GM23338 (cell line): ENCODE results near the gene POLE4. TPM values are rescaled to one million over a fixed set of nuclear protein-coding genes. Genes with fewer than 3 reads are reported as not detected.

Experiments
- ATAC-seq: fragments of 200-7000 bp; cut with Tn5 transposase; 3 replicates; pipeline ENCODE4 v1.9.1; 2020
- DNase-seq: peaks from one replicate; pipeline ENCODE4 v3.0.0-alpha.2; 2015; ENCODE audit warnings: low spot score
- H2AFZ ChIP-seq: fragments of 200-600 bp; sonication (generic); 2 replicates; pipeline ENCODE4 v1.8.0; 2016; ENCODE audit warnings: antibody characterized with exemption, mild to moderate bottlenecking, moderate library complexity
- H3F3A ChIP-seq: fragments of 200-600 bp; sonication (generic); replicated peaks from 2 replicates; pipeline ENCODE4 v1.8.0; 2017; ENCODE audit warnings: antibody characterized with exemption, mixed run types, low read depth
- H3K27ac ChIP-seq: fragments of 200-600 bp; sonication (generic); 2 replicates; pipeline ENCODE4 v1.6.1; 2016; ENCODE audit warnings: low read depth
- H3K27me3 ChIP-seq: fragments of 200-600 bp; sonication (generic); 2 replicates; pipeline ENCODE4 v1.8.0; 2016; ENCODE audit warnings: mild to moderate bottlenecking, mixed run types, moderate library complexity; ENCODE audit not compliant: insufficient read depth
- H3K36me3 ChIP-seq: fragments of 200-600 bp; sonication (generic); 2 replicates; pipeline ENCODE4 v1.8.0; 2016; ENCODE audit warnings: mild to moderate bottlenecking; ENCODE audit not compliant: insufficient read depth
- H3K4me1 ChIP-seq: fragments of 200-600 bp; sonication (generic); 2 replicates; pipeline ENCODE4 v1.8.0; 2016; ENCODE audit warnings: mild to moderate bottlenecking, moderate library complexity; ENCODE audit not compliant: insufficient read depth
- H3K4me2 ChIP-seq: fragments of 200-600 bp; sonication (generic); 2 replicates; pipeline ENCODE4 v1.7.1; 2017; ENCODE audit warnings: mixed run types
- H3K4me3 ChIP-seq: fragments of 200-600 bp; sonication (generic); 2 replicates; pipeline ENCODE4 v1.6.1; 2016; ENCODE audit warnings: mixed run types
- H3K79me2 ChIP-seq: fragments of 200-600 bp; sonication (generic); replicated peaks from 2 replicates; pipeline ENCODE4 v1.8.0; 2017; ENCODE audit warnings: mild to moderate bottlenecking; ENCODE audit not compliant: insufficient read depth
- H3K9me2 ChIP-seq: fragments of 200-600 bp; sonication (generic); 2 replicates; pipeline ENCODE4 v1.8.0; 2017; ENCODE audit not compliant: insufficient read depth
- H4K20me1 ChIP-seq: fragments of 200-600 bp; sonication (generic); replicated peaks from 2 replicates; pipeline ENCODE4 v1.8.0; 2017; ENCODE audit warnings: mild to moderate bottlenecking; ENCODE audit not compliant: insufficient read depth
- H3K27ac Mint-ChIP-seq: 2 replicates; pipeline ENCODE4 v1.8.0; 2020; ENCODE audit warnings: inconsistent platforms, mild to moderate bottlenecking, moderate library complexity, mixed read lengths
- H3K27me3 Mint-ChIP-seq: 3 replicates; pipeline ENCODE4 v1.8.0; 2022; ENCODE audit warnings: low read depth, mild to moderate bottlenecking, moderate library complexity, mixed read lengths, inconsistent platforms; ENCODE audit not compliant: insufficient read depth, poor library complexity
- H3K36me3 Mint-ChIP-seq: 3 replicates; pipeline ENCODE4 v1.8.0; 2021; ENCODE audit warnings: low read depth, mild to moderate bottlenecking, inconsistent platforms, moderate library complexity, mixed read lengths
- H3K4me1 Mint-ChIP-seq: 3 replicates; pipeline ENCODE4 v1.8.0; 2020; ENCODE audit warnings: mild to moderate bottlenecking, inconsistent platforms, mixed read lengths
- H3K4me3 Mint-ChIP-seq: 3 replicates; pipeline ENCODE4 v1.8.0; 2021; ENCODE audit warnings: moderate library complexity, mild to moderate bottlenecking, inconsistent platforms, mixed read lengths
- H3K9me3 Mint-ChIP-seq: 3 replicates; pipeline ENCODE4 v1.8.0; 2020; ENCODE audit warnings: moderate library complexity, mild to moderate bottlenecking, inconsistent platforms, mixed read lengths
- CREB1 ChIP-seq: fragments of 250-450 bp; sonication (Bioruptor Pico); IDR thresholded peaks from 2 replicates; pipeline ENCODE4 v1.5.0; 2020; ENCODE audit warnings: low read depth, mild to moderate bottlenecking, moderate library complexity
- CTCF ChIP-seq, 2 experiments: fragments of 200-600 bp in 1 of 2; sonication (generic) in 1 of 2; conservative IDR thresholded peaks; 2 replicates each; pipeline versions ENCODE4 v1.5.1 to v1.6.1; 2016 to 2017; ENCODE audit warnings: antibody characterized with exemption in 2 of 2, low read depth in 2 of 2, mild to moderate bottlenecking in 2 of 2, moderate library complexity in 1 of 2
- EZH2 ChIP-seq: fragments of 200-600 bp; sonication (generic); IDR thresholded peaks from one replicate; pipeline ENCODE4 v1.8.0; 2017; ENCODE audit warnings: antibody characterized with exemption, mild to moderate bottlenecking, low read depth; ENCODE audit not compliant: unreplicated experiment
- JUNB ChIP-seq: IDR thresholded peaks from one replicate; pipeline ENCODE4 v1.6.1; 2016; ENCODE audit warnings: antibody characterized with exemption; ENCODE audit not compliant: unreplicated experiment
- STAT1 ChIP-seq: IDR thresholded peaks from one replicate; pipeline ENCODE4 v1.6.1; 2016; ENCODE audit warnings: antibody characterized with exemption; ENCODE audit not compliant: unreplicated experiment
- ZNF114 ChIP-seq: fragments of 250-450 bp; sonication (Bioruptor Pico); IDR thresholded peaks from 2 replicates; pipeline ENCODE4 v1.5.0; 2020; ENCODE audit warnings: mild to moderate bottlenecking, moderate library complexity
- ZNF331 ChIP-seq: fragments of 250-450 bp; sonication (Bioruptor Pico); IDR thresholded peaks from 2 replicates; pipeline ENCODE4 v1.5.0; 2020; ENCODE audit warnings: low read depth, mild to moderate bottlenecking, moderate library complexity
- polyA plus RNA-seq: library from polyadenylated mRNA; unstranded; fragments of >200 nt; fragmentation: Nextera tagmentation; extraction: Ambion mirVana; gene quantifications from 2 replicates; pipeline ENCODE4 v1.2.1, GENCODE V29; 2016
- total RNA-seq: library from RNA; depleted of rRNA; stranded (reverse); fragments of >200 nt; shearing (Covaris generic); gene quantifications from 2 replicates; pipeline ENCODE4 v1.2.3, GENCODE V29; 2014
- TF ChIP-seq, protein P1 (sequence below): IDR thresholded peaks from one replicate; pipeline ENCODE4 v1.6.1; 2018; ENCODE audit warnings: antibody characterized with exemption; ENCODE audit not compliant: unreplicated experiment
- TF ChIP-seq, protein P2 (sequence below): IDR thresholded peaks from 2 replicates; pipeline ENCODE4 v1.6.1; 2016; ENCODE audit warnings: antibody characterized with exemption
- TF ChIP-seq, protein P3 (sequence below): fragments of 250-450 bp; sonication (Bioruptor Pico); IDR thresholded peaks from 2 replicates; pipeline ENCODE4 v1.5.0; 2020; ENCODE audit warnings: mild to moderate bottlenecking, moderate library complexity

Gene POLE4
- total and polyA plus RNA-seq, 2 experiments from 2014 or later = 24.4 to 105 TPM

- TF ChIP-seq, protein P1, sequence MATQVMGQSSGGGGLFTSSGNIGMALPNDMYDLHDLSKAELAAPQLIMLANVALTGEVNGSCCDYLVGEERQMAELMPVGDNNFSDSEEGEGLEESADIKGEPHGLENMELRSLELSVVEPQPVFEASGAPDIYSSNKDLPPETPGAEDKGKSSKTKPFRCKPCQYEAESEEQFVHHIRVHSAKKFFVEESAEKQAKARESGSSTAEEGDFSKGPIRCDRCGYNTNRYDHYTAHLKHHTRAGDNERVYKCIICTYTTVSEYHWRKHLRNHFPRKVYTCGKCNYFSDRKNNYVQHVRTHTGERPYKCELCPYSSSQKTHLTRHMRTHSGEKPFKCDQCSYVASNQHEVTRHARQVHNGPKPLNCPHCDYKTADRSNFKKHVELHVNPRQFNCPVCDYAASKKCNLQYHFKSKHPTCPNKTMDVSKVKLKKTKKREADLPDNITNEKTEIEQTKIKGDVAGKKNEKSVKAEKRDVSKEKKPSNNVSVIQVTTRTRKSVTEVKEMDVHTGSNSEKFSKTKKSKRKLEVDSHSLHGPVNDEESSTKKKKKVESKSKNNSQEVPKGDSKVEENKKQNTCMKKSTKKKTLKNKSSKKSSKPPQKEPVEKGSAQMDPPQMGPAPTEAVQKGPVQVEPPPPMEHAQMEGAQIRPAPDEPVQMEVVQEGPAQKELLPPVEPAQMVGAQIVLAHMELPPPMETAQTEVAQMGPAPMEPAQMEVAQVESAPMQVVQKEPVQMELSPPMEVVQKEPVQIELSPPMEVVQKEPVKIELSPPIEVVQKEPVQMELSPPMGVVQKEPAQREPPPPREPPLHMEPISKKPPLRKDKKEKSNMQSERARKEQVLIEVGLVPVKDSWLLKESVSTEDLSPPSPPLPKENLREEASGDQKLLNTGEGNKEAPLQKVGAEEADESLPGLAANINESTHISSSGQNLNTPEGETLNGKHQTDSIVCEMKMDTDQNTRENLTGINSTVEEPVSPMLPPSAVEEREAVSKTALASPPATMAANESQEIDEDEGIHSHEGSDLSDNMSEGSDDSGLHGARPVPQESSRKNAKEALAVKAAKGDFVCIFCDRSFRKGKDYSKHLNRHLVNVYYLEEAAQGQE = no peak
- TF ChIP-seq ZNF114 (no peak), ZNF331 (no peak), STAT1 (no peak)
- TF ChIP-seq, protein P2, sequence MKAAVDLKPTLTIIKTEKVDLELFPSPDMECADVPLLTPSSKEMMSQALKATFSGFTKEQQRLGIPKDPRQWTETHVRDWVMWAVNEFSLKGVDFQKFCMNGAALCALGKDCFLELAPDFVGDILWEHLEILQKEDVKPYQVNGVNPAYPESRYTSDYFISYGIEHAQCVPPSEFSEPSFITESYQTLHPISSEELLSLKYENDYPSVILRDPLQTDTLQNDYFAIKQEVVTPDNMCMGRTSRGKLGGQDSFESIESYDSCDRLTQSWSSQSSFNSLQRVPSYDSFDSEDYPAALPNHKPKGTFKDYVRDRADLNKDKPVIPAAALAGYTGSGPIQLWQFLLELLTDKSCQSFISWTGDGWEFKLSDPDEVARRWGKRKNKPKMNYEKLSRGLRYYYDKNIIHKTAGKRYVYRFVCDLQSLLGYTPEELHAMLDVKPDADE = no peak
These were observed 52.1 kb downstream of the POLE4 start (continued) for GRCh38 chr2:75010571-75010970.

DNA sequence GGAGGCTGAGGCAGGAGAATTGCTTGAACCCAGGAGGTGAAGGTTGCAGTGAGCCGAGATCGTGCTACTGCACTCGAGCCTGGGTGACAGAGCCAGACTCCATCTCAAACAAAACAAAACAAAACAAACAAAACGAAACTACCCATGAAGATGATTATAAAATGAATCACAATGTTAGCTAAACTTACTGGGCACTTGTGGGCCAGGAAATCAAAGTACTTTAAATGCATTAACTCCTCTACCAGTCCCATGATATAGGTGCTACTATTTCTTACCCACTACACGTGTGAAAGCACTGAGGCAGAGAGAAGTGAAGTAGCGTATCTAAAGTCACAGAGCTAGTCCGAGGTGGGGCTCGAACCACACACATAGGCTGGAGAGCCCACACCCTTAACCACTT lies 53.6 kb downstream of the POLE4 start:
- ATAC-seq = no peak
- no peak for TF ChIP-seq EZH2
- TF ChIP-seq JUNB = no peak
- TF ChIP-seq STAT1 = no peak
- TF ChIP-seq, protein P2 = no peak
- no peak for TF ChIP-seq CREB1
- TF ChIP-seq, protein P3, sequence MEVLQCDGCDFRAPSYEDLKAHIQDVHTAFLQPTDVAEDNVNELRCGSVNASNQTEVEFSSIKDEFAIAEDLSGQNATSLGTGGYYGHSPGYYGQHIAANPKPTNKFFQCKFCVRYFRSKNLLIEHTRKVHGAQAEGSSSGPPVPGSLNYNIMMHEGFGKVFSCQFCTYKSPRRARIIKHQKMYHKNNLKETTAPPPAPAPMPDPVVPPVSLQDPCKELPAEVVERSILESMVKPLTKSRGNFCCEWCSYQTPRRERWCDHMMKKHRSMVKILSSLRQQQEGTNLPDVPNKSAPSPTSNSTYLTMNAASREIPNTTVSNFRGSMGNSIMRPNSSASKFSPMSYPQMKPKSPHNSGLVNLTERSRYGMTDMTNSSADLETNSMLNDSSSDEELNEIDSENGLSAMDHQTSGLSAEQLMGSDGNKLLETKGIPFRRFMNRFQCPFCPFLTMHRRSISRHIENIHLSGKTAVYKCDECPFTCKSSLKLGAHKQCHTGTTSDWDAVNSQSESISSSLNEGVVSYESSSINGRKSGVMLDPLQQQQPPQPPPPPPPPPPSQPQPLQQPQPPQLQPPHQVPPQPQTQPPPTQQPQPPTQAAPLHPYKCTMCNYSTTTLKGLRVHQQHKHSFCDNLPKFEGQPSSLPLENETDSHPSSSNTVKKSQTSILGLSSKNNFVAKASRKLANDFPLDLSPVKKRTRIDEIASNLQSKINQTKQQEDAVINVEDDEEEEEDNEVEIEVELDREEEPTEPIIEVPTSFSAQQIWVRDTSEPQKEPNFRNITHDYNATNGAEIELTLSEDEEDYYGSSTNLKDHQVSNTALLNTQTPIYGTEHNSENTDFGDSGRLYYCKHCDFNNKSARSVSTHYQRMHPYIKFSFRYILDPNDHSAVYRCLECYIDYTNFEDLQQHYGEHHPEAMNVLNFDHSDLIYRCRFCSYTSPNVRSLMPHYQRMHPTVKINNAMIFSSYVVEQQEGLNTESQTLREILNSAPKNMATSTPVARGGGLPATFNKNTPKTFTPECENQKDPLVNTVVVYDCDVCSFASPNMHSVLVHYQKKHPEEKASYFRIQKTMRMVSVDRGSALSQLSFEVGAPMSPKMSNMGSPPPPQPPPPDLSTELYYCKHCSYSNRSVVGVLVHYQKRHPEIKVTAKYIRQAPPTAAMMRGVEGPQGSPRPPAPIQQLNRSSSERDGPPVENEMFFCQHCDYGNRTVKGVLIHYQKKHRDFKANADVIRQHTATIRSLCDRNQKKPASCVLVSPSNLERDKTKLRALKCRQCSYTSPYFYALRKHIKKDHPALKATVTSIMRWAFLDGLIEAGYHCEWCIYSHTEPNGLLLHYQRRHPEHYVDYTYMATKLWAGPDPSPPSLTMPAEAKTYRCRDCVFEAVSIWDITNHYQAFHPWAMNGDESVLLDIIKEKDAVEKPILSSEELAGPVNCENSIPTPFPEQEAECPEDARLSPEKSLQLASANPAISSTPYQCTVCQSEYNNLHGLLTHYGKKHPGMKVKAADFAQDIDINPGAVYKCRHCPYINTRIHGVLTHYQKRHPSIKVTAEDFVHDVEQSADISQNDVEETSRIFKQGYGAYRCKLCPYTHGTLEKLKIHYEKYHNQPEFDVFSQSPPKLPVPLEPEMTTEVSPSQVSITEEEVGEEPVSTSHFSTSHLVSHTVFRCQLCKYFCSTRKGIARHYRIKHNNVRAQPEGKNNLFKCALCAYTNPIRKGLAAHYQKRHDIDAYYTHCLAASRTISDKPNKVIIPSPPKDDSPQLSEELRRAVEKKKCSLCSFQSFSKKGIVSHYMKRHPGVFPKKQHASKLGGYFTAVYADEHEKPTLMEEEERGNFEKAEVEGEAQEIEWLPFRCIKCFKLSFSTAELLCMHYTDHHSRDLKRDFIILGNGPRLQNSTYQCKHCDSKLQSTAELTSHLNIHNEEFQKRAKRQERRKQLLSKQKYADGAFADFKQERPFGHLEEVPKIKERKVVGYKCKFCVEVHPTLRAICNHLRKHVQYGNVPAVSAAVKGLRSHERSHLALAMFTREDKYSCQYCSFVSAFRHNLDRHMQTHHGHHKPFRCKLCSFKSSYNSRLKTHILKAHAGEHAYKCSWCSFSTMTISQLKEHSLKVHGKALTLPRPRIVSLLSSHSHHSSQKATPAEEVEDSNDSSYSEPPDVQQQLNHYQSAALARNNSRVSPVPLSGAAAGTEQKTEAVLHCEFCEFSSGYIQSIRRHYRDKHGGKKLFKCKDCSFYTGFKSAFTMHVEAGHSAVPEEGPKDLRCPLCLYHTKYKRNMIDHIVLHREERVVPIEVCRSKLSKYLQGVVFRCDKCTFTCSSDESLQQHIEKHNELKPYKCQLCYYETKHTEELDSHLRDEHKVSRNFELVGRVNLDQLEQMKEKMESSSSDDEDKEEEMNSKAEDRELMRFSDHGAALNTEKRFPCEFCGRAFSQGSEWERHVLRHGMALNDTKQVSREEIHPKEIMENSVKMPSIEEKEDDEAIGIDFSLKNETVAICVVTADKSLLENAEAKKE (CRISPR knock-in tag) = no peak
- no peak for TF ChIP-seq CTCF (conservative IDR thresholded peaks at IDR 0.05; ENCODE audit: low read depth in 2 of 2)

More for the DNA sequence above, 53.6 kb downstream of the POLE4 start:
- H3K9me2 ChIP-seq = no peaks in the 10 kb centered on the region; the same call in 1 of the 2 replicates
- no peaks in the 10 kb centered on the region for H4K20me1 ChIP-seq
- no peak overlapping the region for H3K27ac ChIP-seq
- no peak for DNase-seq
- H3K79me2 ChIP-seq = no peaks in the 10 kb centered on the region
- Mint-ChIP-seq H3K27ac (no peak overlapping the region), H3K9me3 (no peaks in the 10 kb centered on the region; the same call in 2 of the 3 replicates), H3K27me3 (peaks cover 3% of the 10 kb centered on the region), H3K36me3 (no peaks in the 10 kb centered on the region), H3K4me3 (no peak overlapping the region), H3K4me1 (peaks cover 5% of the 10 kb centered on the region)
- H3K4me3 ChIP-seq = no peak overlapping the region
- no peak overlapping the region for H3K4me2 ChIP-seq
- H3K27me3 ChIP-seq = no peaks in the 10 kb centered on the region
- no peaks in the 10 kb centered on the region for H3K36me3 ChIP-seq
- H2AFZ ChIP-seq = no peak overlapping the region
- no peaks in the 10 kb centered on the region; the same call in 1 of the 2 replicates for H3K4me1 ChIP-seq
- no peaks in the 10 kb centered on the region for H3F3A ChIP-seq
